ENCODE data around the gene MEPCE. TPM values are rescaled to one million over a fixed set of nuclear protein-coding genes. Genes with fewer than 3 reads are reported as not detected.

MEPCE gene
- total and polyA plus RNA-seq, 10 donors, result 31.4 to 82.2 (median 59.0) TPM

DNA sequence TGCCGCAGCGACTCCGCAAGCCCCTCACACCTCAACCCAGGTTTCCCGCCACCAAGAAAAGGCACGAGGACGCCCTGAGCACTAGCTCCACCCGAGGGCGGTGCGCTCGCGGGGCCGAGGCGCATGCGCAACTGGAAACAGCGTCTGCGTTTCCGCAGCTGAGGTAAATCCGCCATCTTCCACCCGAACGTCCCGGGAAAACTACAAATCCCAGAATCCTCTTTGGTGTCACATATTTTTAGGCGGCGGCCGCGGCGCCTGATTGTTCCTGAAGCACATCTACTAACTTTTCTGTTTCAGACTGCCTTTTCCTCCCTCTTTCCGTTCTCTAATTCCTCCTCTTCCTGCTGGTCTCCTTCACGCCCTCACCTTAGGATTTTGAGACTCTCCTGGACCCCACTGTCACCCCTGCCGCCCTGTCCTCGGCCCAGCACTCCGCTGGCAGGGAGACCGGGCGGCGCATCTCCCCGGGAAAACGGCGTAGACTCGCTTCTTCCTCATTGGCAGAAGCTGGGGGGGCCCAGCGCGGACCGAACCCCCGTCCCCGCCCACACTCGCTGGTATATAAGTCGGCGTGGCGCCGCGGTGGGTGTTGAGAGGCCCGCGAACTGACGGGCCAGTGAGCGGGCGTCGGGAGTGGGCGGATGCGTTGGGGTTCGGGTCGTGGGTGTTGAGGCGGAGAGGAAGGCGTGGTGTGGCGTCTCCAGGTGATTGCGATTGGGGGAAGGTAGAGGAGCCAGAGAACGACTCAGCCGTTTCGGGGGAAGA lies 1.2 kb upstream of the MEPCE start, which contains the start of gene ZCWPW1:
TSS of gene ZCWPW1 (minus strand) at position 505 of the 768 bp plus-strand sequence. CDS start 8,054 bp downstream, outside the sequence.
- no peaks in the 10 kb centered on the region for H3K27me3 ChIP-seq (replicated peaks in 1 of 7)
- TF ChIP-seq POLR2AphosphoS5 (IDR thresholded peaks at IDR 0.05) (peak; percentile 100), POLR2A (IDR thresholded peaks at IDR 0.05) (peak; percentile 99 to 100 (median 100))
- TF ChIP-seq, protein P1, sequence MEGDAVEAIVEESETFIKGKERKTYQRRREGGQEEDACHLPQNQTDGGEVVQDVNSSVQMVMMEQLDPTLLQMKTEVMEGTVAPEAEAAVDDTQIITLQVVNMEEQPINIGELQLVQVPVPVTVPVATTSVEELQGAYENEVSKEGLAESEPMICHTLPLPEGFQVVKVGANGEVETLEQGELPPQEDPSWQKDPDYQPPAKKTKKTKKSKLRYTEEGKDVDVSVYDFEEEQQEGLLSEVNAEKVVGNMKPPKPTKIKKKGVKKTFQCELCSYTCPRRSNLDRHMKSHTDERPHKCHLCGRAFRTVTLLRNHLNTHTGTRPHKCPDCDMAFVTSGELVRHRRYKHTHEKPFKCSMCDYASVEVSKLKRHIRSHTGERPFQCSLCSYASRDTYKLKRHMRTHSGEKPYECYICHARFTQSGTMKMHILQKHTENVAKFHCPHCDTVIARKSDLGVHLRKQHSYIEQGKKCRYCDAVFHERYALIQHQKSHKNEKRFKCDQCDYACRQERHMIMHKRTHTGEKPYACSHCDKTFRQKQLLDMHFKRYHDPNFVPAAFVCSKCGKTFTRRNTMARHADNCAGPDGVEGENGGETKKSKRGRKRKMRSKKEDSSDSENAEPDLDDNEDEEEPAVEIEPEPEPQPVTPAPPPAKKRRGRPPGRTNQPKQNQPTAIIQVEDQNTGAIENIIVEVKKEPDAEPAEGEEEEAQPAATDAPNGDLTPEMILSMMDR (IDR thresholded peaks at IDR 0.05 in 8 of 11, conservative IDR thresholded peaks at IDR 0.05 in 3 of 11), result peak in 1 of 11 experiments; percentile 6
- peaks cover 28 to 50% (median 38%) of the 10 kb centered on the region in 6 donors for H3K4me1 ChIP-seq
- WGBS, 5 donors, result 0 to 1% (median 1%) methylated on average over 66 of the region's 66 CpGs
- H3K4me3 ChIP-seq, result peak within 1 kb of the TSS; percentile 67 to 97 (median 79)
- peak; percentile 100 for DNase-seq
- H3K36me3 ChIP-seq, result peaks cover 0 to 27% (median 9%) of the 10 kb centered on the region in 6 donors
- intact Hi-C loops (cut with DNase I; ENCODE audit: low total_unique reads), result no loop called here
- H3K9me3 ChIP-seq, result no peaks in the 10 kb centered on the region
- peak within 1 kb of the TSS; percentile 99 to 100 (median 100) for H3K27ac ChIP-seq

DNA sequence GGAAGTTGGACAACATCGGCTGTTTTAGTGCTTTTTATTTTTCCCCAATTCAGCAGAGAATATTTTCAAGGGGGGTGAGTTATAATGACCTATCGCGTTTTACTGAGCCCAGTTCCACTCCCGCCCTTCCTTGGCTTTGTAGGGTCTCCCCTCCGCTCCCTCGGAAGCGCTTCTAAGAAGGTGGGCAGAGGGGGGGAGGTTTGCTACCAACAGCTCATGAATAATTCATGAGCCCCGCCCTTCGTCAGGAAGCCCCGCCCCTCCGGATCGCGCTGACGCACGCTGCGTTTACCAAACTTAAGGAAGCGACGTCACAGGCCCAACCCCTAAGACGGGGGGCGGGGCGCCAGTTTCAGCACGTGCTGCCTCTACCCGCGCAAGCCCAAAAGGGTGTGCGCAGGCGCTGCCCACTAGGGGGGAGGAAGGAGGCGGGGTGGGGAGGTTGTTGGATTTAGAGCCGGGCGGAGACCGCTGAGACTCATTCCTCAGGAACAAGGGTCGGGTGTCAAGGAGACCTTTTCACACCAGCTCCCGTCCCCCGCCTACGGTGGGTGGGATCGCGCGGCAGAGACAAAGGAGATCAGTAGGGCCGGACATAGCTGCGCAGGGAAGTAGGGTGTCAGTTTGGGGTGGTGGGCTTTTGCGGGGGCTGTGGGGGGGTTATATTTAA lies 529 bp upstream of the MEPCE start:
- peak; percentile 100 for DNase-seq
- Histone ChIP-seq H3K27ac (peak overlapping the region; percentile 99 to 100 (median 100)), H3K4me1 (peaks cover 34 to 50% (median 45%) of the 10 kb centered on the region in 6 donors), H3K27me3 (replicated peaks in 1 of 7) (no peaks in the 10 kb centered on the region), H3K4me3 (peak overlapping the region; percentile 67 to 97 (median 79)), H3K9me3 (no peaks in the 10 kb centered on the region), H3K36me3 (peaks cover 2 to 34% (median 16%) of the 10 kb centered on the region in 6 donors)
- peak in 2 of 3 donors; percentile 94 to 99 for TF ChIP-seq POLR2AphosphoS5 (IDR thresholded peaks at IDR 0.05)
- TF ChIP-seq POLR2A (IDR thresholded peaks at IDR 0.05), result peak; percentile 41 to 88 (median 74)
- TF ChIP-seq, protein P1 (IDR thresholded peaks at IDR 0.05 in 8 of 11, conservative IDR thresholded peaks at IDR 0.05 in 3 of 11), result peak; percentile 43 to 76 (median 64)
- intact Hi-C loops (cut with DNase I; ENCODE audit: low total_unique reads), result no loop called here
- WGBS, 5 donors, result 0 to 1% (median 0%) methylated on average over 38 to 40 of the region's 40 CpGs

DNA sequence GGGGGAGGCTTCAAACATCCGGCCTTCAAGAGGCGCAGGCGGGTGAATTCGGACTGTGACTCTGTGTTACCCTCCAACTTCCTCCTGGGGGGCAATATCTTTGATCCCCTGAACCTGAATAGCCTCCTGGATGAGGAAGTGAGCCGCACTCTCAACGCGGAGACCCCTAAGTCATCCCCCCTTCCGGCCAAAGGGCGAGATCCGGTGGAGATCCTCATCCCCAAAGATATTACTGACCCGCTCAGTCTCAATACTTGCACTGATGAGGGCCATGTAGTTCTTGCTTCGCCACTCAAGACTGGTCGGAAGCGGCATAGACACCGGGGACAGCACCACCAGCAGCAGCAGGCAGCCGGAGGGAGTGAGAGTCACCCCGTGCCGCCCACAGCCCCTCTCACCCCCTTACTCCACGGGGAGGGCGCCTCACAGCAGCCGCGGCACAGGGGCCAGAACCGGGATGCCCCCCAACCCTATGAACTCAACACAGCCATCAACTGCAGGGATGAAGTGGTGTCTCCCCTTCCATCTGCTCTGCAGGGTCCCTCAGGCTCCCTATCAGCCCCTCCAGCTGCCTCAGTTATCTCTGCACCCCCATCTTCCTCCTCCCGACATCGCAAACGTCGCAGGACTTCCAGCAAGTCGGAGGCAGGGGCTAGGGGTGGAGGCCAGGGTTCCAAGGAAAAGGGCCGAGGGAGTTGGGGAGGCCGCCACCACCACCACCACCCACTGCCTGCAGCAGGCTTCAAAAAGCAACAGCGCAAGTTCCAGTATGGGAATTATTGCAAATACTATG lies 1.1 kb downstream of the MEPCE start:
- Histone ChIP-seq H3K27ac (peak overlapping the region; percentile 99 to 100 (median 100)), H3K27me3 (replicated peaks in 1 of 7) (no peaks in the 10 kb centered on the region), H3K4me3 (peak overlapping the region; percentile 67 to 97 (median 79)), H3K36me3 (peaks cover 2 to 47% (median 23%) of the 10 kb centered on the region in 6 donors), H3K9me3 (no peaks in the 10 kb centered on the region), H3K4me1 (peaks cover 45 to 66% (median 60%) of the 10 kb centered on the region in 6 donors)
- TF ChIP-seq, protein P1 (IDR thresholded peaks at IDR 0.05 in 8 of 11, conservative IDR thresholded peaks at IDR 0.05 in 3 of 11), result no peak
- TF ChIP-seq POLR2A (IDR thresholded peaks at IDR 0.05) (no peak), POLR2AphosphoS5 (IDR thresholded peaks at IDR 0.05) (peak in 1 of 3 donors; percentile 60)
- intact Hi-C loops (cut with DNase I; ENCODE audit: low total_unique reads), result no loop called here
- 13 to 25% (median 17%) methylated on average over 20 to 31 of the region's 31 CpGs for WGBS, 5 donors
- peak; percentile 89 for DNase-seq

Measured in spleen (tissue), 11 donors.